GM12891 (cell line): Measurements from ENCODE around the gene CREB1.

Experiments used
- POLR2A ChIP-seq: IDR thresholded peaks from 2 replicates; pipeline ENCODE4 v1.6.1; 2011; ENCODE audit warnings: low read depth, low read length, control low read depth
- TAF1 ChIP-seq: IDR thresholded peaks from 2 replicates; pipeline ENCODE4 v1.6.1; 2011; ENCODE audit warnings: low read depth, low read length, control low read depth

DNA sequence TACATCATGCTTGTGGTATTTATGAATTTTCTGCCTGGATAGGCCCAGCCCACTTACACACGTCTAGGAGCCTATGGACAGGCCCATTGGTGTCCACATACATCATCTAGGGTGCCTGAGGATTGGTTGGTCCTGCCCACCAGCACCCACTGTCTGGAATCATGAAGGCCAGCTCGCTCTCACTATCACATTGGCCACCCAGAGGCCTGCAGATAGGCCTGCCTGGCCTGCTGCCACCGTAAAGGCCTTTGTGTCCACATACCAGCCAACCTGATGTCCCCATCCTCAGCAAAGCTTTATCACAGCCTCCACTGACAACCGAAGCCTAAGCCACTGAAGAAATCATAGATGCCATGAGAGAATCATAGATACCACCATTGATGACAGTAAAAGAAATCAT lies 55.2 kb downstream of the CREB1 start:
- TF ChIP-seq TAF1, result no peak
- no peak for TF ChIP-seq POLR2A
